Subcutaneous adipose tissue (tissue), 4 donors: Measurements from ENCODE around the gene SRRM2. TPM values are rescaled to one million over a fixed set of nuclear protein-coding genes. Genes with fewer than 3 reads are reported as not detected.

ENCODE experiments used
- CTCF ChIP-seq: fragments of 450-650 bp; IDR thresholded peaks from one replicate; pipeline ENCODE4 v1.5.1; 2016; ENCODE audit warnings: low read depth, mild to moderate bottlenecking, control low read depth, antibody characterized with exemption, moderate library complexity
- total RNA-seq, 4 donors: library from RNA; depleted of rRNA; stranded (reverse); fragments of >200 nt; gene quantifications; one replicate each; pipeline ENCODE4 v1.1.0, GENCODE V29; 2016

The SRRM2 gene
- total RNA-seq, 4 donors from 2014 or later = 245 to 552 (median 404) TPM

GRCh38 chr16:2770057-2770951 lies 17.9 kb downstream of the SRRM2 start:
- TF ChIP-seq CTCF = no peak

- no peak for TF ChIP-seq CTCF
Observed at GRCh38 chr16:2771496-2772402, 19.3 kb downstream of the SRRM2 start.

- TF ChIP-seq CTCF = no peak
Observed at GRCh38 chr16:2773188-2773968, 20.9 kb downstream of the SRRM2 start.

GRCh38 chr16:2774161-2774891 lies 21.9 kb downstream of the SRRM2 start:
- no peak for TF ChIP-seq CTCF

- TF ChIP-seq CTCF = no peak
Observed at GRCh38 chr16:2775131-2775716, 22.8 kb downstream of the SRRM2 start.

GRCh38 chr16:2775765-2776499 lies 23.5 kb downstream of the SRRM2 start:
- TF ChIP-seq CTCF = no peak
